Measurements from ENCODE around the gene LY6G6D.

LY6G6D gene

GRCh38 chr6:31676904-31677303, 38.2 kb upstream of the LY6G6D start:
- TF ChIP-seq CTCF (IDR thresholded peaks at IDR 0.05; ENCODE audit: control extremely low read depth, extremely low read depth, low read depth, missing control alignments) = no peak
- no peak for DNase-seq (ENCODE audit: extremely low spot score)
- ChIA-PET POLR2A (no interaction called here), CTCF (interaction anchor here (1.2 to 1.5 kb wide), 2 partner anchors 12 to 13 kb away, joined by 3 to 4 read pairs; no protein-coding TSS in a partner anchor)

- no peak for TF ChIP-seq CTCF (IDR thresholded peaks at IDR 0.05; ENCODE audit: control extremely low read depth, extremely low read depth, low read depth, missing control alignments)
- POLR2A ChIA-PET = no interaction called here
- CTCF ChIA-PET = interaction anchor here (0.8 to 2.9 kb wide), 6 partner anchors 10 to 275 kb away, joined by 3 to 12 read pairs (median 4); partner anchors contain the start of gene LY6G6D
- no peak for DNase-seq (ENCODE audit: extremely low spot score)
Observed at GRCh38 chr6:31677955-31678354, 37.2 kb upstream of the LY6G6D start.

- peak; percentile 83 for DNase-seq (ENCODE audit: extremely low spot score)
- ChIA-PET POLR2A (interaction anchor here (0.6 kb wide), 1 partner anchor 10 kb away, joined by 3 read pairs; no protein-coding TSS in a partner anchor), CTCF (interaction anchor here (0.6 to 2.9 kb wide), 20 partner anchors 8 to 290 kb away, joined by 3 to 20 read pairs (median 4); partner anchors contain the start of genes ABHD16A, CSNK2B, HSPA1A and HSPA1L)
- TF ChIP-seq CTCF (IDR thresholded peaks at IDR 0.05; ENCODE audit: control extremely low read depth, extremely low read depth, low read depth, missing control alignments) = peak; percentile 77
Observed at GRCh38 chr6:31680226-31681134, 34.7 kb upstream of the LY6G6D start, which contains the start of gene LY6G5C. Gene LY6G5C (minus strand): TSS chr6:31681067. CDS start chr6:31680373, 694 bp downstream.

GRCh38 chr6:31681135-31681671, 33.9 kb upstream of the LY6G6D start:
- TF ChIP-seq CTCF (IDR thresholded peaks at IDR 0.05; ENCODE audit: control extremely low read depth, extremely low read depth, low read depth, missing control alignments) = peak; percentile 13
- peak; percentile 75 for DNase-seq (ENCODE audit: extremely low spot score)
- CTCF ChIA-PET = interaction anchor here (0.6 to 2.4 kb wide), 15 partner anchors 9 to 289 kb away, joined by 3 to 20 read pairs (median 4); partner anchors contain the start of genes ABHD16A, CSNK2B, HSPA1A and HSPA1L
- POLR2A ChIA-PET = interaction anchor here (0.6 kb wide), 1 partner anchor 11 kb away, joined by 3 read pairs; no protein-coding TSS in a partner anchor

GRCh38 chr6:31683591-31683990, 31.6 kb upstream of the LY6G6D start:
- CTCF ChIA-PET = interaction anchor here (0.8 to 1.6 kb wide), 4 partner anchors 10 to 20 kb away, joined by 3 to 6 read pairs (median 4); partner anchors contain the start of genes ABHD16A and LY6G5B
- TF ChIP-seq CTCF (IDR thresholded peaks at IDR 0.05; ENCODE audit: control extremely low read depth, extremely low read depth, low read depth, missing control alignments) = no peak
- POLR2A ChIA-PET = no interaction called here
- no peak for DNase-seq (ENCODE audit: extremely low spot score)

GRCh38 chr6:31686483-31686882, 28.7 kb upstream of the LY6G6D start:
- ChIA-PET POLR2A (no interaction called here), CTCF (interaction anchor here (0.7 to 0.9 kb wide), 2 partner anchors 83 to 109 kb away, joined by 3 read pairs; partner anchors contain the start of gene VARS1)
- no peak for DNase-seq (ENCODE audit: extremely low spot score)
- no peak for TF ChIP-seq CTCF (IDR thresholded peaks at IDR 0.05; ENCODE audit: control extremely low read depth, extremely low read depth, low read depth, missing control alignments)

Measured in GM10248 (cell line).